Fibroblast of skin of abdomen (primary cell): ENCODE measurements around the gene PIM3.

Source experiments
- DNase-seq: peaks from one replicate; pipeline ENCODE4 v3.0.0-alpha.2; 2013

Gene PIM3

DNA sequence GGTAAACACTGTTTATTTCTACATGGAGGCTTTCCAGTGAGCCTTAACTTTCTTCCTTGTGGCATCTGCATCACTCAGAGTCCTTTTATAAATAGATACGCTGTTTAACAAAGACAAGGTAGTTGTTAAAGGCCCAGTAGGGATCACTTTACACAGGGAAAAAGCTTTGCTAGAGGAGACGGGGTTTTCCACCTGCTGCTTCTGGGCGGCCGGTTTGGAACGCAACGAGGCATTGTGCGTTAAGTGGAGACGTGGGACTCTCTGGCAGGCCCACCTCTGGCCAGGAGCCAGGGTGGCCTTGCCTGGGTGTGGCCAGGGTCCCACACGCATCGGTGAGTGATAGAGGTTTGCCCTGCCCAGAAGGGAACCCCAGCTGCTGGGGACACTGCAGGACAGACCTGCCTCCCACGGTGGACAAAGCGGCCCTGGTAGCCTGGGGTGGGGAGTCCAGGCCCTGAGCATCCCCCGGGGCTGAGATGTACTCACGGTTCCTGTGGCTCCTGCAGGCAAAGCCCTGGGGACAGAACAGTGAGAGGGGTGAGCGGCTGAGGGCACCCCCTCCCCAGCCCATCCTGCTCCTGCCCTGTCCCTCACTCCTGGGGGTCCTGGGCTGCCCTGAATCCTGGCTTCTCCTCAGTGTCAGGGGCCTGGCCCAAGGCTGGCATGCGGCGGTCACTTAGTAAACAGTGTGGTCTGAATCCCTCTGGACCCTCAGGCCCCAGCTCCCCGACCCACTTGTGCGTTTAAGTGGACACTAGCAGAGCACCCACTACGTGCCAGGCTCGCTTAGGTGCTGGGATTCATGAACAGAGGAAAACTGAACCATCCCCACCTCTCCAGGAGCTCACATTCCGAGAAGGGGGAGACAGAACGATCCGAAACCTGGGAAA is 47.8 kb downstream of the PIM3 start:
- DNase-seq, result no peak

GRCh38 chr22:50009251-50009650 is 48.7 kb downstream of the PIM3 start:
- DNase-seq, result no peak

- DNase-seq, result no peak
Measured at GRCh38 chr22:50009765-50010675, 49.4 kb downstream of the PIM3 start.

GRCh38 chr22:50010676-50011446 is 50.3 kb downstream of the PIM3 start:
- DNase-seq, result no peak

GRCh38 chr22:50011447-50012210 is 51.1 kb downstream of the PIM3 start:
- DNase-seq, result no peak

GRCh38 chr22:50012211-50013181 is 51.9 kb downstream of the PIM3 start, which contains the start of gene IL17REL:
Gene IL17REL, minus strand, starts transcription at chr22:50012765. Its CDS starts 119 bp downstream, at chr22:50012646.
- DNase-seq, result no peak
